Putamen (tissue), 1 donor: ENCODE results near the gene RPS6KC1.
"Not testable (repeated sequence)": the region's sequence is repeated elsewhere in the genome, so short reads cannot be mapped to it uniquely, and the experiment has no call there.

Source experiments
- DNase-seq: peaks from one replicate; pipeline ENCODE4 v3.0.0-alpha.2; 2016; ENCODE audit warnings: low spot score

The RPS6KC1 gene

GRCh38 chr1:213154056-213154685 lies 103.1 kb downstream of the RPS6KC1 start:
- no peak for DNase-seq

DNA sequence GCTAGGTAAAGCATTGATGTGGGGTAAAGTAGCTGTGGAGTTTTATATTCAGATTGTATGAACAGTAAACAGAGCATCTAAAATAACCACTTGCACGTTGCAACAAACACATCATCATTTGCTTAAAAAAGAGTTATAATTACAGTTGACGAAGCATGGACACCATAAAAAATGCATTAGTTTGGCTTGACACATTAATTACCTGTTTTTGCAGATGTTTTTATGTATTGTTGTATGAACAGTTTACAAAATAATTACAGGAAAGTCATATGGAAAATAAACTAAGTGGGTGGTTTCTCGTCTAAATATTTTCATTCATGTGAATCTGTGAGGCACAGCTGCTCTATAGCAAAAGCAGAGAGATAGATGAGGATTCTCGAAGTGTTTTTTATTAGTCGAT lies 108.3 kb downstream of the RPS6KC1 start:
- no peak for DNase-seq

- not testable (repeated sequence) for DNase-seq
These were observed 109.4 kb downstream of the RPS6KC1 start for GRCh38 chr1:213160442-213160841.

- no peak for DNase-seq
These were observed 111.3 kb downstream of the RPS6KC1 start for GRCh38 chr1:213162338-213162737.

DNA sequence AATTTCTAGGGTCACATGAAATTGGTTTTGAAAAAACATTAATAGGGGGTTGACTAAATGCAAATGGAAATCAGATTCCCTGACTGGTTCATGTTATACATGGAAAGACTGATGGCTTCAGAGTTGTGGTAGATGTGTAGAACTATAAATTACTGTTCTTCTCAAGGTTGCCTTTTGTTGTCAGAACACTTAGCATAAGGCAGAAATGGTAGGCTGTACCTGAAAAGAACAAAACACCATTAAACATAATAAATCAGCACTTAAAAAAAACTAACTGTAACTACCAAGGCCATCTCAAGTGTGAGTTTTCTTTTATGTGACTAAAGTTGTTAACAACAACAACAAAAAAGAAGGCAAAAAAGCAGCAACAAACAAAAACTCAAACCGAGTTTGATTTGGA lies 111.8 kb downstream of the RPS6KC1 start:
- DNase-seq = no peak

GRCh38 chr1:213163278-213163711 lies 112.3 kb downstream of the RPS6KC1 start:
- no peak for DNase-seq

- DNase-seq = no peak
These were observed 113.5 kb downstream of the RPS6KC1 start for GRCh38 chr1:213164561-213164960.

GRCh38 chr1:213166852-213167251 lies 115.8 kb downstream of the RPS6KC1 start:
- no peak for DNase-seq

DNA sequence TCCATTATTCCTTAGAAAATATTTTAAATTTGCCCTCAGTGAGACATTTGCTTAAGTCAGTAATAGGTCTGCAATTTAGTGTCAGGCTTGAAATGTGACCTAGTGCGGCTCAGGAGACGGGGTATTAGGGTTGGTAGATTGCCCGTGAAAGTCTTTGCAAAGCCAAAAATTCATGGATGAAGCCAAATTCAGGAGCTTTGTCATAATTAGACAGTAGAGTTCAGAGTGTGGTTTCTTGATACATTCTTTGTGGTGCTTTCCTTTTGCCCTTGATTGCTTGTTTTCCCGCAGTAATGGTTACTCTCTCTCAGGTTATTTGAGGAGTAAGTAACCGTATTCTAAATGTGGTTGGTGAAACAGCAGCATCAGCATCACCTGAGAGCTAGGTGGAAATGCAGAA lies 120.7 kb downstream of the RPS6KC1 start:
- DNase-seq = no peak

DNA sequence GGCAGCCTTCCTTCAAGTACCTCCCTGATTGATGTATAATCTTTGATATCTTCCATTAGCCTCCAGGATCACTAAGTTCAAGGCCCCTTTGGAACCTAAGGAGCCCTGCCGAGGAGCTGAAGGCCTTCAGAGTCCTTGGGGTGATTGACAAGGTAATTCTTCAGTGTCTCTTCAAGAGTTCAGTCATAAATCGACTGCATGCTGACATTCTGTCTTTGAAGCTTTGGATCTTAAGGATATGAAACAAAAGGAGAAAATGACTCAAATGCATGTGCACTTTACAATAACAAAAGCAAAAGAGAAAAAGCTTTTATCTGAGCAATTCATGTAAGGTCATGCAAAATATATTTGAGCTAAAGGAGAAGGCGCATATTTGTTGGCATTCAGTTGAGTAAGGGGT lies 125.3 kb downstream of the RPS6KC1 start:
- no peak for DNase-seq

- DNase-seq = no peak
These were observed 128.7 kb downstream of the RPS6KC1 start for GRCh38 chr1:213179784-213180183.

- DNase-seq = no peak
These were observed 129.8 kb downstream of the RPS6KC1 start for GRCh38 chr1:213180833-213181232.

DNA sequence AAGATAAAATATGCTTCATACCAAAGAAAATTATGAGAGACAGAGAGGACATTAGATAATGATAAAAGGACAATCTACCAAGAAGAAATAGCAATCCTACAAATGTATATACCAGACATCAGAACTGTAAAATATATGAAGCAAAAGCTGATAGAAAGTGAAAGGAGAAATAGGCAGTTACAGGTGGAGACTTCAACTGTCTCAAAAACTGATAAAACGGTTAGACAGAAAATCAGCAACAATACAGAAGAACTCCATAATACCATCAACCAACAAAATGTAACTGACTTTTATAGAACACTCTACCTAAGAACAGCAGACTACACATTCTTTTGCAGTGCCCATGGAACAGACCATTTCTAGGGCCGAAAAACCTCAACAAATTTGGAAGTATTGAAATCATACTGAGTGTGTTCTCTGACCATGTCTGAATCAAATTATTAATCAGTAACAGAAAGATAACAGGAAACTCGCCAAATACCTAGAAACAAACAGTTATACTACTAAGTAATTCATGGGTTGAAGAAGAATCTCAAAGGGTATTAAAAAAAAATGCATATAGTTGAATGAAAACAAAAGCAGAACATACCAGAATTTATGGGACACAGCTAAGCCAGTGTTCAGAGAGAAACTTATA lies 132.1 kb downstream of the RPS6KC1 start:
- DNase-seq = no peak

DNA sequence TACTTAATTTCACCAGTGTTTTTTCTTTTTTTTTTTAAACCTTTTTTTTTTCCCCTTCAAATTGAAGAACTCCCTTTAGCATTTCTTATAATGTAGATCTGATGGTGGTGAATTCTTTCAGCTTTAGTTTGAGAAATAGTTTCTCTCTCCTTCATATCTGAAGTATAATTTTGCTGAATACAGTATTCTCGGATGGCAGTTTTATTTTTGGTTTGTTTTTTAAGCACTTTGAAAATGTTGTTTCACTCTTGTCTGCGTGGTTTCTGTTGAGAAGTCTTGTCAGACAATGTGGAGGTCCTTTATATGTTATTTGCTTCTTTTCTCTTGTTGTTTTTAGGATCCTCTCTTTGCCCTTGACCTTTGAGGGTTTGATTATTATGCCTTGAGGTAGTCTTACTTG lies 135.1 kb downstream of the RPS6KC1 start:
- no peak for DNase-seq

DNA sequence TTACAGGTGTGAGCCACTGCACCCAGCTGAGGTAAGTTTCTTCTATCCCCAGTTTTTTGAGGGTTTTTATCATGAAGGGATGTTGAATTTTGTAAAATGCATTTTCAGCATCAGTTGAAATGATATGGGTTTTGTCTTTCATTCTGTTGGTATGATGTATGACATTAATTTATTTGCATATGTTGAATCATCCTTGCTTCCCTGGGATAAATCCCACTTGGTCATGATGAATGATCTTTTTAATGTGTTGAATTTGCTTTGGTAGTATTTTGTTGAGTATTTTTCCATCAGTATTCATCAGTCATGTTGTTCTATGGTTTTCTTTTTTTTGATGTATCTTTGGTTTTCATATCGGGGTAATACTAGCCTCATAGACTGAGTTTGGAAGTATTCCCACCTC lies 141.0 kb downstream of the RPS6KC1 start:
- DNase-seq = no peak

DNA sequence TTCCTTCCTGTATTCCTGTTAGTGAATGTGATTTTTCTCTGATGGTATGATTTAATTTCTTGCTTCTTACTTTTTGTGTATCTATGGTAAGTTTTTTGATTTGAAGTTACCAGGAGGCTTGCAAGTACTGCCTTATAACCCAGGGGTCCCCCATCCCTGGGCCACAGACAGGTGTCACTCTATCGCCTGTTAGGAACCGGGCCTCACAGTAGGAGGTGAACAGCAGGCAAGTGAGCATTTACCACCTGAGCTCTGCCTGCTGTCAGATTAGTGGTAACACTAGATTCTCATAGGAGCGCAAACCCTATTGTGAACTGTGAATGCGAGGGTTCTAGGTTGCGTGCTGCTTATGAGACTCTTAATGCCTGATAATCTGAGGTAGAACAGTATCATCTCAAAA lies 143.3 kb downstream of the RPS6KC1 start:
- no peak for DNase-seq

DNA sequence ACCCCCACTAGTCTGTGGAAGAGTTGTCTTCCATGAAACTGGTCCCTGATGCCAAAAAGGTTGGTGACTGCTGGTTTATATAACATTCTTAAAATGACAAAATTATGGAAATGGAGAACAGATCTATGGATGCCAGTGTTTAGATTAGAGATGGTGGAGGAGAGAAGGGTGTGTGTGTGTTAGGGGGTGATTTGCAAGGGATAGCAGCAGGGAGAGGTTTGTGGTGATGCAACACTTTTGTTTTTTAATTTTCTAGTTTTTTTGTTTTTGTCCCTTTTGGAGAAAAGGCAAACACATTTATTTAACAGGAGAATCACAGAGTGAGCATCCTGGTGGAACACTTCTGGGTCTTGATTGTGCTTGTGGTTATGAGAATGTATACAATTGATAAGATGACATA lies 143.8 kb downstream of the RPS6KC1 start:
- DNase-seq = no peak

GRCh38 chr1:213196328-213197054 lies 145.4 kb downstream of the RPS6KC1 start:
- not testable (repeated sequence) for DNase-seq

GRCh38 chr1:213200630-213201029 lies 149.6 kb downstream of the RPS6KC1 start:
- DNase-seq = no peak

- DNase-seq = no peak
These were observed 150.5 kb downstream of the RPS6KC1 start for GRCh38 chr1:213201380-213202155.

DNA sequence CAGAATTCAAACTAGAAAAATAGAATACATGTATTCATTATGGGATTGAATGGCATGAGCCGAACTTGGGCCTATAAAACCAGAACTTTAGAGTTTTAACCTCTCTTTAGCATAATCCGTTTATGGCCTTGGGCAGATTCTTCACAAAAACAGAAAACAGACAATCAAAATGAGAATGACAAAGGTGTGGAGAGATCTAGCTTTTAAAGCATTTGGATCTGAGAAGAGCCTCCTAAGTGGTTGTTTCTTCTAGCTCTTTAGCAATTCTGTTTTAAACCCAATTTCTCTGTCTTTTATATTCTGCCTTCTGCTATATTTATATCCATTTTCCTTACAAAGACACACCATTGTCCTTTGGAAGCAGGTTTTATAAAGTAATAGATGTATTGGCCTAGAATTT lies 160.2 kb downstream of the RPS6KC1 start:
- DNase-seq = no peak

GRCh38 chr1:213219076-213219475 lies 168.0 kb downstream of the RPS6KC1 start:
- DNase-seq = not testable (repeated sequence)

GRCh38 chr1:213221209-213221608 lies 170.2 kb downstream of the RPS6KC1 start:
- no peak for DNase-seq
